M059J (cell line): ENCODE results near the gene MINDY4. TPM values are rescaled to one million over a fixed set of nuclear protein-coding genes. Genes with fewer than 3 reads are reported as not detected.

ENCODE experiments used
- DNase-seq: peaks from one replicate; pipeline ENCODE4 v3.0.0-alpha.2; 2012; ENCODE audit warnings: low read depth
- total RNA-seq: library from RNA; depleted of rRNA; stranded (reverse); fragments of >200 nt; shearing (Covaris generic); gene quantifications from 2 replicates; pipeline ENCODE4 v1.2.3, GENCODE V29; 2014

MINDY4 gene
- total RNA-seq, 1 experiment from 2014 or later: 1.8 TPM

GRCh38 chr7:30915005-30915601, 143.9 kb downstream of the MINDY4 start:
- no peak for DNase-seq

GRCh38 chr7:30915751-30916150, 144.5 kb downstream of the MINDY4 start:
- DNase-seq: no peak

GRCh38 chr7:30916255-30916654, 145.0 kb downstream of the MINDY4 start:
- DNase-seq: no peak

- DNase-seq: no peak
Measured at GRCh38 chr7:30916767-30917166, 145.6 kb downstream of the MINDY4 start.

- no peak for DNase-seq
Measured at GRCh38 chr7:30917216-30917893, 146.1 kb downstream of the MINDY4 start.

- DNase-seq: no peak
Measured at GRCh38 chr7:30918676-30919075, 147.5 kb downstream of the MINDY4 start.

- DNase-seq: peak; percentile 78
Measured at GRCh38 chr7:30920021-30920583, 148.9 kb downstream of the MINDY4 start.

- DNase-seq: peak; percentile 80
Measured at GRCh38 chr7:30920584-30921539, 149.6 kb downstream of the MINDY4 start.

GRCh38 chr7:30921540-30922401, 150.6 kb downstream of the MINDY4 start:
- DNase-seq: no peak

GRCh38 chr7:30922596-30922995, 151.4 kb downstream of the MINDY4 start:
- DNase-seq: no peak

GRCh38 chr7:30923009-30923773, 152.0 kb downstream of the MINDY4 start:
- DNase-seq: no peak

GRCh38 chr7:30923774-30924413, 152.7 kb downstream of the MINDY4 start:
- DNase-seq: no peak

GRCh38 chr7:30924624-30925023, 153.4 kb downstream of the MINDY4 start:
- no peak for DNase-seq

GRCh38 chr7:30925117-30925516, 153.9 kb downstream of the MINDY4 start:
- no peak for DNase-seq

- no peak for DNase-seq
Measured at GRCh38 chr7:30925913-30926312, 154.7 kb downstream of the MINDY4 start.

- no peak for DNase-seq
Measured at GRCh38 chr7:30926313-30926712, 155.1 kb downstream of the MINDY4 start.

- no peak for DNase-seq
Measured at GRCh38 chr7:30927040-30927439, 155.8 kb downstream of the MINDY4 start.

GRCh38 chr7:30927559-30927958, 156.3 kb downstream of the MINDY4 start:
- DNase-seq: no peak

GRCh38 chr7:30928254-30928872, 157.1 kb downstream of the MINDY4 start:
- DNase-seq: no peak
